CD4-positive, alpha-beta T cell treated with Interferon alpha-2 for 1 hour (primary cell): Measurements from ENCODE around the gene DTWD2.
"Not testable (repeated sequence)": the region's sequence is repeated elsewhere in the genome, so short reads cannot be mapped to it uniquely, and the experiment has no call there.

Source experiments
- DNase-seq, 2 donors: peaks; one replicate each; pipeline ENCODE4 v3.0.0-alpha.2; 2020 to 2022

DTWD2 gene

DNA sequence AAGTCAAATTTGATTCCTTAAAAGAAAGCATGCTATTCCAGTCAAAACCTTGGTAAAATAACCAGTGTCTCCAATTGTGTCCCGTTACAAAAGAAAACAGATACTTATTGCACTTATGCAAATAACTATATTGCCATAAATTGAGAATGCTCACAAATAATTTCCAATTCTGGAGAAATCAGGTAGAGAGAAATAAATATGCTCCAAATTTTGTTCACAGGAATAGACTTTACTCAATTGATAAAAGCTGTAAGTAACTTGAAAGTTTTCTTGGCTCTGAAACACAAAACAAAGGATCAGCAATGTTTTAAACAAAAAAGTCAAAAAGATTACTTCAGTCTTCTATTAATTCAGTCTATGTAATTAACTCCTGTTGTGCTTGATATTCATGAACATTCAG, 7.8 kb upstream of the DTWD2 start:
- DNase-seq = no peak

GRCh38 chr5:118994595-118994994, 6.2 kb upstream of the DTWD2 start:
- no peak for DNase-seq

DNA sequence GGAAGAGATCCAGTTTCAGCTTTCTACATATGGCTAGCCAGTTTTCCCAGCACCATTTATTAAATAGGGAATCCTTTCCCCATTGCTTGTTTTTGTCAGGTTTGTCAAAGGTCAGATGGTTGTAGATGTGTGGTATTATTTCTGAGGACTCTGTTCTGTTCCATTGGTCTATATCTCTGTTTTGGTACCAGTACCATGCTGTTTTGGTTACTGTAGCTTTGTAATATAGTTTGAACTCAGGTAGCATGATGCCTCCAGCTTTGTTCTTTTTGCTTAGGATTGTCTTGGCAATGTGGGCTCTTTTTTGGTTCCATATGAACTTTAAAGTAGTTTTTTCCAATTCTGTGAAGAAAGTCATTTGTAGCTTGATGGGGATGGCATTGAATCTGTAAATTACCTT, 4.8 kb upstream of the DTWD2 start:
- not testable (repeated sequence) for DNase-seq

DNA sequence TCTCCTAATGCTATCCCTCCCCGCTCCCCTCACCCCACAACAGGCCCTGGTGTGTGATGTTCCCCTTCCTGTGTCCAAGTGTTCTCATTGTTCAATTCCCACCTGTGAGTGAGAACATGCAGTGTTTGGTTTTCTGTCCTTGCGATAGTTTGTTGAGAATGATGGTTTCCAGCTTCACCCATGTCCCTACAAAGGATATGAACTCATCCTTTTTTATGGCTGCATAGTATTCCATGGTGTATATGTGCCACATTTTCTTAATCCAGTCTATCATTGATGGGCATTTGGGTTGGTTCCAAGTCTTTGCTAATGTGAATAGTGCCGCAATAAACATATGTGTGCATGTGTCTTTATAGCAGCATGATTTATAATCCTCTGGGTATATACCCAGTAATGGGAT, 3.7 kb upstream of the DTWD2 start:
- not testable (repeated sequence) for DNase-seq

DNA sequence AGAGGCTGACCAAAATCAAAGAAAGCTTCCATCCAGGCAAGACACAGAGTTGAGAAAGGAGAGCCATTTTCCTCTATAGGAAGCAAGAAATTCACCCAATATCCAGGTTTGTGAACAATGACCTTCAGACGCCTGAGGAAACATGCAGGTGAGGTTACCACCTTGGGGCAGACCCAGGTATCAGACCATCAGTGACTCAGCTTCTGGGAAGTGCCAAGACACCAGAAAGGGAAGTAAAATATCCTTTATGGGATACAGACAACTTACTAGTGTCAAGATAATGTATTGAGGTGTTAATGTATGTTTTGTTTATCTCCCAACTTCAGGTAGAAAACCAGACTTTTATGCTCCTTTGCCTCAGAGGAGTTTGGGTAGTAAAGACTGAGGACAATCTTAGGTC, 2.2 kb upstream of the DTWD2 start:
- no peak for DNase-seq

DNA sequence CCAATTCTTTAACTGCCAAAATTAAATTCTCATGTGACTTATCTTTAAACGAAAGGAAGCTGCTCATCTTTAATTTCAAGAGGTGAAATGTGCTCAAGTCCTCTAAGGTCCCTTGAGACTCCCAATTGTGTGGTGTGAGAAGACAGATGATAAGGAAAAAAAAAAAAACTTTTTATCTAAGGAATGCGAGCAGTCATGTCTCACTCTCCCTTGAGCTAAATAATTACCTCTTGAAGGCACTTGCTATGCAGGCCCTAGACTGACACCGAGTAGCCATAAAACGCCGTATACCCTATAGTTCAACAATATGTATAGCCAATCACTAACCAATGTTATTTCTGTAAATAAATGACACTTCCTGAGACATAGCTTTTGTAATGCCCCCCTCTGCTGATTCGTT, 1.5 kb upstream of the DTWD2 start:
- DNase-seq = no peak

- no peak for DNase-seq
These were observed 476 bp upstream of the DTWD2 start for GRCh38 chr5:118988866-118989180.

- no peak for DNase-seq
These were observed 3.7 kb downstream of the DTWD2 start for GRCh38 chr5:118984602-118985001.

- no peak for DNase-seq
These were observed 6.6 kb downstream of the DTWD2 start for GRCh38 chr5:118981783-118982182.

DNA sequence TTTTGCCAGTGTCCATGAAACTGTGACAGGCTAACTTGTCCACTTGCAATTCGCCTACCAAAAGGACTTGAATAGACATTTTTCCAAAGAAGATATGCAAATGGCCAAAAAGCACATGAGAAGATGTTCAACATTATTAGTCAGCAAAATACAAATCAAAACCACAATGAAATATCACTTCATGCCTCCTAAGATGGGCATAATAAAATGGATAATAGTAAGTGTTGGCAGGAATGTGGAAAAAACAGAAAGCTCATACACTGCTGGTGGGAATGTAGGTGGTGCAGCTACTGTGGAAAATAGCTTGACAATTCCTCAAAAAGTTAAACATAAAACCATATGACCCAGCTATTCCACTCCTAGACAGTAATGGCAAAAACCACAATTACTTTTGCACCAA, 7.9 kb downstream of the DTWD2 start:
- DNase-seq = no peak

DNA sequence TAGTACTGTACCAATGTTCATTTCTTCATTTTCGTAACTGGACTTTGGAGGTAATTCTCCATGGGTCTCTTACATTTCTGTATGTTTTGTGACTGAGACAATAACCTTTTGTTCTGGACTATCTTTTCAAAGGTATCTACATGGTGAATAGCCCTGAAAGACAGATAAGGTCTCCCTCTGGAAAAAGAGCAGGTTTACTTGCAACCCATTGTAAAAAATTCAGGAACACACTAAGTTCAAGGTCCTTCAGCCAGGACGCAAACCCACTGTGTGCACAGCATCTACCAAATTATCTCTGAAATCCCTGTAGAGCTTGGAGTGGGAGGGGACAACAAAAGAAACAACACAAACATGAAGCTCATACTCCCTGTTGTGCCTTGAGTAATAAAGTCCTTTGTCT, 8.3 kb downstream of the DTWD2 start:
- DNase-seq = no peak

- not testable (repeated sequence) for DNase-seq
These were observed 14.4 kb downstream of the DTWD2 start for GRCh38 chr5:118973779-118974445.

GRCh38 chr5:118968925-118969375, 19.4 kb downstream of the DTWD2 start:
- no peak for DNase-seq

DNA sequence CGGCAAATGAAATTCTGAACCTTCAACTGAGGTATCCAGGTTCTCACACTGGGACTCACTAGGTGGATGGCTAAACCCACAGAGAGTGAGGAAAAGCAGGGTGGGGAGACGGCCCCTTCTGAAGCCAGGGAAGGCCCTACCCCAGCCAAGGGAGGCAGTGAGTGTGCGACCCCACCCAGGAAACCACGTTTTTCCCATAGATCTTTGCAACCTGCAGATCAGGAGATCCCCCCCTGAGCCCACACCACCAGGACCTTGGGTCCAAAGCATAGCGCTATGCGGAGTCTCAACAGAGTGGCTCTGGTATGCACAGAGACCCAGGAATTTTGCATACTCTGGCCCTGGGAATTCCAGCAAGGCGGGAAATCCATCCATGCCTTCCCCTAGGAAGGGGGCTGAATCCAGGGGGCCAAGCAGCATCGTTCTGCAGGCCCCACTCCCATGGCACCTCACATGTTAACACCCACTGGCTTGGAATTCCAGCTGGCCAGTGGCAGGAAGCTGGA, 19.9 kb downstream of the DTWD2 start:
- no peak for DNase-seq

GRCh38 chr5:118967059-118967508, 21.3 kb downstream of the DTWD2 start:
- DNase-seq = no peak

GRCh38 chr5:118965890-118966289, 22.5 kb downstream of the DTWD2 start:
- no peak for DNase-seq

DNA sequence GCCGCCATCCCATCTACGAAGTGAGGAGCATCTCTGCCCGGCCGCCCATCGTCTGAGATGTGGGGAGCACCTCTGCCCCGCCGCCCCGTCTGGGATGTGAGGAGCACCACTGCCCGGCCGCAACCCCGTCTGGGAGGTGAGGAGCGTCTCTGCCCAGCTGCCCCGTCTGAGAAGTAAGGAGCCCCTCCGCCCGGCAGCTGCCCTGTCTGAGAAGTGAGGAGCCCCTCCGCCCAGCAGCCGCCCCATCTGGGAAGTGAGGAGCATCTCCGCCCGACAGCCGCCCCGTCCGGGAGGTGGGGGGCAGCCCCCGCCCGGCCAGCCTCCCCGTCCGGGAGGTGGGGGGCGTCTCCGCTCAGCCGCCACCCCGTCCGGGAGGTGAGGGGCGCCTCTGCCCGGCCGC, 23.4 kb downstream of the DTWD2 start:
- DNase-seq = not testable (repeated sequence)

- not testable (repeated sequence) for DNase-seq
These were observed 24.0 kb downstream of the DTWD2 start for GRCh38 chr5:118964388-118964787.

DNA sequence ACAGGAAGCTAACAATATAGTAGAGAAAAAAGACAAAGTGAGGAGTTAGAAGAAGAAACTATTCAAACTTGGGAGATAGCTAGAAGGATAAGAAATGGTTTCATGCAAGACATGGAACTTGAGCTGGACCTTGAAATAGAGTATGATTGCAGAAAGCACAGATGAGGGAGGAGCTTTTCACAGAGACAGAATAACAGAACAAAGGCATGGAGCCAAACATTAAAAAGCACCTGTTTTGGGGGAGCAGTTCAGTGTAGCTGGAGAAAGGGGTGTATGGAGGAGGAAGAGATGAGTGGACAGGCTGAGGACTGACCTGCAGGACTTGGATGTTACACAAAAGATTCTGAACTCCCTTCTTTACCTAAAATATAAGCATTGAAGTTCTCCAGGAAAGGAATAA, 25.2 kb downstream of the DTWD2 start:
- no peak for DNase-seq

- DNase-seq = no peak
These were observed 27.8 kb downstream of the DTWD2 start for GRCh38 chr5:118960557-118960956.

- DNase-seq = no peak
These were observed 31.6 kb downstream of the DTWD2 start for GRCh38 chr5:118956727-118957126.

- DNase-seq = no peak
These were observed 34.7 kb downstream of the DTWD2 start for GRCh38 chr5:118953652-118954005.

DNA sequence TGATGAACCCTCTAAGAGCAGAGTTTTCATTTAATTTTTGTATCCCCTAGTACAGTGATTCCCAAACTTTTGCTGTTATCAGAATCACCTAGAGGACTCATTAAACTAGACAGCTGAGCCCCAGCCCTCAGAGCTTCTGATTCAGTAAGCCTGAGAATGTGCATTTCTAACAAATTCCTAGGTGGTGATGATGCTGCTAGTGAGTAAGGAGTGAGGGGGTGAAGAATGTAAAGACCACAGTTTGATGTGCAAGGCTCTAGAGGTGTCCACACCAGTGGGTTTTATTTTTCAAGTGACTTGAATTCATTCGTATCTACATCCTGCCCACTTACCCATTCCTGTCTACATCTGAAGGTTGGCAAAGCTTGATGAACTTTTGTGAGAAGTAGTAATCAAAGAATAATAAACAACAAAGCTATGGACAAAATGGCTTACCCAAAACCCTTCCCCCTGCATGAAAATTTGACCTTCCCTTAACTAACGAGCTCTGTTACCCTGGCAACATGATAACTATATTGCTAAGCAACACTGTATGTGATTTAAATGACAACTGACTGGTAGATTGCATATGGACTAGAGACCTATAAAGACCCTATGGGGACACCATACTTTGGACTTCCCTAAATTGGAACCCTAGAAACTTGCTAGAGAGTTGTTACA, 35.2 kb downstream of the DTWD2 start:
- DNase-seq = no peak

- not testable (repeated sequence) for DNase-seq
These were observed 36.0 kb downstream of the DTWD2 start for GRCh38 chr5:118952306-118952705.

- DNase-seq = not testable (repeated sequence)
These were observed 38.0 kb downstream of the DTWD2 start for GRCh38 chr5:118950354-118950753.
